GM12878 (cell line): ENCODE data around the gene SH3D19. TPM values are rescaled to one million over a fixed set of nuclear protein-coding genes. Genes with fewer than 3 reads are reported as not detected.

Experiments used
- ATAC-seq: fragments of 200-7000 bp; cut with Tn5 transposase; 3 replicates; pipeline ENCODE4 v1.9.1; 2020; ENCODE audit warnings: mild to moderate bottlenecking, moderate library complexity
- BruUV-seq: library from RNA; stranded (reverse); fragments of 400-500 nt; replicated peaks from 2 replicates; lab custom pipeline; 2021; lab: Mats Ljungman, UMichigan
- CTCF ChIA-PET: fragments of 300-600 bp; sonication (Branson Sonifier 250); formaldehyde crosslinking; extraction: SDS; loops from one replicate; lab custom pipeline; 2021; ENCODE audit warnings: inconsistent platforms; lab: Yijun Ruan, JAX
- POLR2A ChIA-PET: fragments of 350-600 bp; formaldehyde crosslinking; extraction: SDS; loops from one replicate; lab custom pipeline; 2021; ENCODE audit warnings: inconsistent platforms; lab: Charles Lee
- RAD21 ChIA-PET: fragments of 300-600 bp; sonication (Branson Sonifier 250); formaldehyde crosslinking; loops from one replicate; lab custom pipeline; 2023; ENCODE audit warnings: antibody characterized with exemption; ENCODE audit not compliant: unreplicated experiment; lab: Charles Lee
- SMC1A ChIA-PET: fragments of 300-600 bp; sonication (Branson Sonifier 250); formaldehyde crosslinking; loops from one replicate; lab custom pipeline; 2023; ENCODE audit not compliant: unreplicated experiment, uncharacterized antibody; lab: Charles Lee
- DNase-seq: peaks from one replicate; pipeline ENCODE4 v3.0.0-alpha.2; 2011; ENCODE audit warnings: low read depth, low spot score
- FAIRE-seq: peaks from 3 replicates; lab custom pipeline; 2011; peaks lifted over from hg19 to GRCh38; lab: Jason Lieb, UNC
- H2AFZ ChIP-seq: 2 replicates; pipeline ENCODE4 v1.6.0; 2011; ENCODE audit warnings: low read depth, low read length, control low read depth; ENCODE audit not compliant: control insufficient read depth
- H3K27ac ChIP-seq: 2 replicates; pipeline ENCODE4 v1.5.1; 2011; ENCODE audit warnings: control low read depth; ENCODE audit not compliant: control insufficient read depth, insufficient read depth
- H3K27me3 ChIP-seq, 2 experiments: replicated peaks in 1 of 2; 2 replicates each; pipeline versions ENCODE4 v1.6.0 to v1.6.1; 2011; ENCODE audit warnings: low read length in 1 of 2; ENCODE audit not compliant: control insufficient read depth in 2 of 2, insufficient read depth in 2 of 2
- H3K36me3 ChIP-seq, 2 experiments: 2 replicates each; pipeline ENCODE4 v1.5.1; 2011; ENCODE audit warnings: low read length in 1 of 2; ENCODE audit not compliant: control insufficient read depth in 2 of 2, insufficient read depth in 2 of 2
- H3K4me1 ChIP-seq: 2 replicates; pipeline ENCODE4 v1.6.1; 2011; ENCODE audit warnings: mild to moderate bottlenecking, low read length, moderate library complexity, mixed read lengths; ENCODE audit not compliant: control insufficient read depth, insufficient read depth
- H3K4me2 ChIP-seq: 2 replicates; pipeline ENCODE4 v1.6.0; 2011; ENCODE audit warnings: control low read depth; ENCODE audit not compliant: control insufficient read depth, insufficient read depth
- H3K4me3 ChIP-seq: fragments of 200-600 bp; sonication (generic); 2 replicates; pipeline ENCODE4 v1.5.1; 2016
- H3K79me2 ChIP-seq: 2 replicates; pipeline ENCODE4 v1.6.0; 2011; ENCODE audit warnings: low read length; ENCODE audit not compliant: control insufficient read depth, insufficient read depth
- H3K9ac ChIP-seq: 2 replicates; pipeline ENCODE4 v1.8.0; 2011; ENCODE audit warnings: low read length, control low read depth, mixed read lengths; ENCODE audit not compliant: control insufficient read depth, insufficient read depth
- H3K9me3 ChIP-seq: replicated peaks from 3 replicates; pipeline ENCODE4 v1.5.1; 2011; ENCODE audit warnings: mild to moderate bottlenecking, low read length; ENCODE audit not compliant: control insufficient read depth, insufficient read depth
- H4K20me1 ChIP-seq: 2 replicates; pipeline ENCODE4 v1.6.0; 2011; ENCODE audit not compliant: control insufficient read depth, insufficient read depth
- BACH1 ChIP-seq: fragments of 450-650 bp; IDR thresholded peaks from 2 replicates; pipeline ENCODE4 v1.6.1; 2017; ENCODE audit warnings: mild to moderate bottlenecking, borderline replicate concordance
- BRCA1 ChIP-seq: IDR thresholded peaks from 2 replicates; pipeline ENCODE4 v1.6.1; 2011; ENCODE audit warnings: low read depth, low read length, improper control_type of control experiment
- NR2C2 ChIP-seq: IDR thresholded peaks from 2 replicates; pipeline ENCODE4 v1.6.1; 2011; ENCODE audit warnings: borderline replicate concordance, low read depth; ENCODE audit not compliant: control insufficient read depth, insufficient read length
- RB1 ChIP-seq: fragments of 450-650 bp; formaldehyde crosslinking; IDR thresholded peaks from 2 replicates; pipeline ENCODE4 v1.6.1; 2017; ENCODE audit warnings: mild to moderate bottlenecking, borderline replicate concordance
- SP1 ChIP-seq: IDR thresholded peaks from one replicate; pipeline ENCODE4 v1.6.1; 2011; ENCODE audit warnings: low read depth, low read length
- ZBTB33 ChIP-seq: fragments of 450-650 bp; IDR thresholded peaks from 2 replicates; pipeline ENCODE4 v1.6.1; 2017; ENCODE audit warnings: mild to moderate bottlenecking
- WGBS: methylation state at CpG from one replicate; pipeline ENCODE4 v1.1.6; 2016; ENCODE audit warnings: low lambda C conversion rate; ENCODE audit not compliant: insufficient replicate concordance, insufficient coverage; ENCODE audit errors: missing lambda C conversion rate; 5-methylcytosine and 5-hydroxymethylcytosine counted together
- in situ Hi-C: fragments of 300-500 bp; cut with MboI; formaldehyde crosslinking; loops from 9 replicates; pipeline ENCODE4 v1.14.3; 2018; ENCODE audit warnings: mixed read lengths
- intact Hi-C: fragments of 100-400 bp; cut with micrococcal nuclease; formaldehyde crosslinking; loops from one replicate; pipeline ENCODE4 v1.14.2; 2022; ENCODE audit not compliant: unreplicated experiment
- polyA plus RNA-seq, 11 experiments: library from polyadenylated mRNA; depleted of rRNA in 4 of 11; unstranded in 6 of 11; stranded (reverse) in 5 of 11; fragments of >200 nt; fragmentation: Nextera tagmentation in 4 of 11; fragmentation: Illumina TruSeq in 1 of 11; extraction: Ambion mirVana in 4 of 11; extraction: Trizol in 1 of 11; gene quantifications; 1 replicate in 1 of 11; 2 replicates in 10 of 11; pipeline versions ENCODE4 v1.2.1 to v1.2.3, GENCODE V29; 2011 to 2016; ENCODE audit warnings: inconsistent platforms in 2 of 11, missing spikeins in 2 of 11, low read depth in 1 of 11
- total RNA-seq, 4 experiments: library from RNA; depleted of rRNA in 3 of 4; stranded (reverse); fragments of >200 nt in 3 of 4; fragmentation: Illumina TruSeq in 1 of 4; extraction: Trizol in 1 of 4; gene quantifications; 2 replicates each; pipeline versions ENCODE4 v1.2.1 to v1.2.3, GENCODE V29; 2013 to 2021
- TF ChIP-seq, protein P1 (sequence below), 3 experiments: IDR thresholded peaks in 2 of 3; conservative IDR thresholded peaks in 1 of 3; 2 replicates each; pipeline ENCODE4 v1.5.1; 2011; ENCODE audit warnings: low read depth in 3 of 3, low read length in 3 of 3, mild to moderate bottlenecking in 3 of 3, control low read depth in 2 of 3, moderate library complexity in 2 of 3, inconsistent platforms in 1 of 3, mixed read lengths in 1 of 3; ENCODE audit not compliant: control insufficient read depth in 2 of 3, insufficient read depth in 1 of 3; ENCODE audit errors: extremely low read depth in 1 of 3

The SH3D19 gene
- total and polyA plus RNA-seq, 10 of the 15 experiments (the other 5 are each of a cell fraction or from before 2014, with no cell fraction given), result 0.03 to 6.9 (median 0.33) TPM; not detected in 3

DNA sequence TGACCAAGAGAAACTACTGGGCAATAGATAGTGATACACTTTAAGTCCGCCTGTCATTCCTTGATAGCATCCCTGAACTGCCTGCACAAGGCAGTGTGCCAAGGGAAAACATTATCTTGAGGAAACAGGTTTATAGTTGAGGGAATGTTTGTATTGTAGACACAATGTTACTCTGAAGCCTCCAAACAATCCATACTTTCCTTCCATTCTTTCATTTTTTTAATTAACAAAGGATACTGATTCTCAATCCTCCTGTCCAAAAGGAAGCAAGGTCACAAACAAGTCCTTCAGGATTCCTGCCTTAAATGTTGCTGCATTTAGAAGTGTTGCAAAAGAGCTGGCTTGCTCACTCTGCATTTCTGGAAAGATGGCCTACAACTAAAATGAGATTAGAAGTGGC lies 110.1 kb downstream of the SH3D19 start:
- ChIA-PET POLR2A (no interaction called here), RAD21 (no interaction called here), CTCF (no interaction called here), SMC1A (interaction anchor here (0.6 to 0.8 kb wide), 2 partner anchors 8 to 54 kb away, joined by 3 to 4 read pairs; no protein-coding TSS in a partner anchor)
- Histone ChIP-seq H3K79me2 (no peaks in the 10 kb centered on the region), H3K4me3 (no peak overlapping the region), H3K4me2 (no peak overlapping the region), H3K9me3 (no peaks in the 10 kb centered on the region), H3K27ac (no peak overlapping the region), H3K36me3 (no peaks in the 10 kb centered on the region), H3K9ac (no peak overlapping the region), H3K4me1 (no peaks in the 10 kb centered on the region), H4K20me1 (no peaks in the 10 kb centered on the region), H3K27me3 (peaks cover 0 to 3% of the 10 kb centered on the region in 2 experiments; a peak in 1 of 4 replicates), H2AFZ (no peak overlapping the region)
- 11% methylated on average over 1 of the region's 1 CpG for WGBS
- intact Hi-C loops (no loop called here), in situ Hi-C loops (no loop called here)
- ATAC-seq (no peak), FAIRE-seq (no peak), DNase-seq (no peak)
- TF ChIP-seq RB1, result no peak
- TF ChIP-seq SP1, result no peak
- TF ChIP-seq BRCA1, result no peak
- no peak for TF ChIP-seq NR2C2
- no peak for TF ChIP-seq ZBTB33
- TF ChIP-seq, protein P1, sequence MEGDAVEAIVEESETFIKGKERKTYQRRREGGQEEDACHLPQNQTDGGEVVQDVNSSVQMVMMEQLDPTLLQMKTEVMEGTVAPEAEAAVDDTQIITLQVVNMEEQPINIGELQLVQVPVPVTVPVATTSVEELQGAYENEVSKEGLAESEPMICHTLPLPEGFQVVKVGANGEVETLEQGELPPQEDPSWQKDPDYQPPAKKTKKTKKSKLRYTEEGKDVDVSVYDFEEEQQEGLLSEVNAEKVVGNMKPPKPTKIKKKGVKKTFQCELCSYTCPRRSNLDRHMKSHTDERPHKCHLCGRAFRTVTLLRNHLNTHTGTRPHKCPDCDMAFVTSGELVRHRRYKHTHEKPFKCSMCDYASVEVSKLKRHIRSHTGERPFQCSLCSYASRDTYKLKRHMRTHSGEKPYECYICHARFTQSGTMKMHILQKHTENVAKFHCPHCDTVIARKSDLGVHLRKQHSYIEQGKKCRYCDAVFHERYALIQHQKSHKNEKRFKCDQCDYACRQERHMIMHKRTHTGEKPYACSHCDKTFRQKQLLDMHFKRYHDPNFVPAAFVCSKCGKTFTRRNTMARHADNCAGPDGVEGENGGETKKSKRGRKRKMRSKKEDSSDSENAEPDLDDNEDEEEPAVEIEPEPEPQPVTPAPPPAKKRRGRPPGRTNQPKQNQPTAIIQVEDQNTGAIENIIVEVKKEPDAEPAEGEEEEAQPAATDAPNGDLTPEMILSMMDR (IDR thresholded peaks at IDR 0.05 in 2 of 3, conservative IDR thresholded peaks at IDR 0.05 in 1 of 3; ENCODE audit: control insufficient read depth in 2 of 3, extremely low read depth in 1 of 3, insufficient read depth in 1 of 3, low read depth in 3 of 3, low read length in 3 of 3), result no peak
- no peak for TF ChIP-seq BACH1
- BruUV-seq, result no TSS peak
